ENCODE measurements around the gene PHLDA3. TPM values are rescaled to one million over a fixed set of nuclear protein-coding genes. Genes with fewer than 3 reads are reported as not detected.

Gene PHLDA3
- polyA plus RNA-seq, 1 donor from 2014 or later, result 35.1 TPM

- Histone ChIP-seq H3F3A (ENCODE audit: insufficient read depth, low read length, poor library complexity, severe bottlenecking) (no peaks in the 10 kb centered on the region), H3K9me3 (ENCODE audit: low read length) (no peaks in the 10 kb centered on the region), H3K9me2 (ENCODE audit: insufficient read depth, low read length) (no peaks in the 10 kb centered on the region), H3K4me3 (ENCODE audit: low read length) (peak overlapping the region; percentile 94), H3K9ac (ENCODE audit: low read length) (no peak overlapping the region), H2AFZ (ENCODE audit: low read depth, low read length) (no peak overlapping the region), H3K27me3 (ENCODE audit: insufficient read depth, low read depth, low read length) (no peaks in the 10 kb centered on the region), H3K79me2 (replicated peaks; ENCODE audit: insufficient read depth, low read length) (peaks cover 10% of the 10 kb centered on the region), H3K36me3 (ENCODE audit: insufficient read depth, low read length) (no peaks in the 10 kb centered on the region), H3K4me2 (ENCODE audit: low read length) (no peak overlapping the region), H3K27ac (ENCODE audit: low read length) (no peak overlapping the region), H4K20me1 (ENCODE audit: insufficient read depth) (no peaks in the 10 kb centered on the region)
- TF ChIP-seq EZH2 (IDR thresholded peaks at IDR 0.05; ENCODE audit: borderline replicate concordance, insufficient read depth, low read length, poor library complexity, severe bottlenecking) (no peak), EP300 (conservative IDR thresholded peaks at IDR 0.05; ENCODE audit: poor library complexity, severe bottlenecking) (no peak), TAF1 (IDR thresholded peaks at IDR 0.05; ENCODE audit: low read depth) (no peak), POLR2AphosphoS5 (IDR thresholded peaks at IDR 0.05) (no peak), REST (IDR thresholded peaks at IDR 0.05; ENCODE audit: borderline replicate concordance) (no peak)
Measured at GRCh38 chr1:201466492-201466891, 2.5 kb downstream of the PHLDA3 start.

- Histone ChIP-seq H3K4me3 (ENCODE audit: low read length) (peak overlapping the region; percentile 94), H3K27ac (ENCODE audit: low read length) (no peak overlapping the region), H4K20me1 (ENCODE audit: insufficient read depth) (no peaks in the 10 kb centered on the region), H3K9ac (ENCODE audit: low read length) (no peak overlapping the region), H3K79me2 (replicated peaks; ENCODE audit: insufficient read depth, low read length) (peaks cover 10% of the 10 kb centered on the region), H3F3A (ENCODE audit: insufficient read depth, low read length, poor library complexity, severe bottlenecking) (no peaks in the 10 kb centered on the region), H3K9me3 (ENCODE audit: low read length) (no peaks in the 10 kb centered on the region), H3K4me2 (ENCODE audit: low read length) (no peak overlapping the region), H2AFZ (ENCODE audit: low read depth, low read length) (no peak overlapping the region), H3K36me3 (ENCODE audit: insufficient read depth, low read length) (no peaks in the 10 kb centered on the region), H3K27me3 (ENCODE audit: insufficient read depth, low read depth, low read length) (no peaks in the 10 kb centered on the region), H3K9me2 (ENCODE audit: insufficient read depth, low read length) (no peaks in the 10 kb centered on the region)
- TF ChIP-seq REST (IDR thresholded peaks at IDR 0.05; ENCODE audit: borderline replicate concordance) (no peak), RAD21 (conservative IDR thresholded peaks at IDR 0.05) (no peak), EP300 (conservative IDR thresholded peaks at IDR 0.05; ENCODE audit: poor library complexity, severe bottlenecking) (no peak), CTCF (IDR thresholded peaks at IDR 0.05; ENCODE audit: poor library complexity, severe bottlenecking) (no peak), TAF1 (IDR thresholded peaks at IDR 0.05; ENCODE audit: low read depth) (no peak), MXI1 (conservative IDR thresholded peaks at IDR 0.05; ENCODE audit: poor library complexity, severe bottlenecking) (no peak), POLR2AphosphoS5 (IDR thresholded peaks at IDR 0.05) (no peak)
Measured at GRCh38 chr1:201465698-201466290, 3.2 kb downstream of the PHLDA3 start.
